Measurements from ENCODE around the gene UBA1.

DNA sequence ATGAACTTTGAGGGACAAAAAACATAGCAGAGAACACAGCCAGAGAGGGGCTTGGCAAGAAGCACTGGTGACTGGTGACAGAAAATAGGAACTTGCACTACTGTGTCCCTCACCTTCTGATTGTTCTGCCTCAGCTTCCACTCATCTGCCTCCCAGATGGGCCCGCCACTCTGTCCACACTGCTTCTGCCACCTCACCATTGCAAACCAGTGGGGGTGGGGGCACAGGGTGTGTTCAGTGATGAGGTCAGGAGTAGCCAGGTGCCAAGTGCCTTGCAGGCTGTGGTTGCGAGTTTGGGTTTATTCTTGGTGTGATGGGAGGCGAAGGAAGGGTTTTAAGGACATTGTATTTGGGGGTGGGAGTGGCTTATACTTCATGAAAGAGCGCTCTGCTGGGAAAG lies 9.1 kb upstream of the UBA1 start:
- TF ChIP-seq FOXP2 (optimal IDR thresholded peaks at IDR 0.05; ENCODE audit: control extremely low read depth, extremely low read length, insufficient read depth) (no peak), EZH2 (IDR thresholded peaks at IDR 0.05) (no peak), POLR2AphosphoS5 (IDR thresholded peaks at IDR 0.05; ENCODE audit: borderline replicate concordance, low read depth, low read length) (no peak)

Data from SK-N-MC (cell line).